H1 (cell line): Measurements from ENCODE around the gene FKBP10. TPM values are rescaled to one million over a fixed set of nuclear protein-coding genes. Genes with fewer than 3 reads are reported as not detected.

ENCODE experiments used
- GABPA ChIP-seq: IDR thresholded peaks from 2 replicates; pipeline ENCODE4 v1.6.1; 2011; ENCODE audit warnings: mild to moderate bottlenecking, low read length, moderate library complexity, borderline replicate concordance; ENCODE audit not compliant: insufficient read depth
- POLR2AphosphoS5 ChIP-seq: IDR thresholded peaks from 2 replicates; pipeline ENCODE4 v1.6.1; 2011; ENCODE audit warnings: low read depth, low read length
- polyA plus RNA-seq, 7 experiments: library from polyadenylated mRNA; depleted of rRNA in 3 of 7; stranded (reverse) in 5 of 7; unstranded in 2 of 7; fragments of >200 nt in 5 of 7; fragments of 200-250 nt in 2 of 7; gene quantifications; 1 replicate in 5 of 7; 2 replicates in 1 of 7; 4 replicates in 1 of 7; pipeline versions ENCODE4 v1.2.1 to v1.2.3, GENCODE V29; 2011 to 2013; ENCODE audit warnings: missing spikeins in 2 of 7, mixed read lengths in 2 of 7
- total RNA-seq: library from RNA; stranded (reverse); fragmentation: NEBNext Ultra II Directional; extraction: Animal tissue kit (Norgen Biotek cat#: 25700); gene quantifications from 2 replicates; pipeline ENCODE4 v1.2.1, GENCODE V29; 2021

Gene FKBP10
- total and polyA plus RNA-seq, 2 of the 8 experiments (the other 6 are each of a cell fraction or from before 2014, with no cell fraction given), result 173 to 283 TPM

DNA sequence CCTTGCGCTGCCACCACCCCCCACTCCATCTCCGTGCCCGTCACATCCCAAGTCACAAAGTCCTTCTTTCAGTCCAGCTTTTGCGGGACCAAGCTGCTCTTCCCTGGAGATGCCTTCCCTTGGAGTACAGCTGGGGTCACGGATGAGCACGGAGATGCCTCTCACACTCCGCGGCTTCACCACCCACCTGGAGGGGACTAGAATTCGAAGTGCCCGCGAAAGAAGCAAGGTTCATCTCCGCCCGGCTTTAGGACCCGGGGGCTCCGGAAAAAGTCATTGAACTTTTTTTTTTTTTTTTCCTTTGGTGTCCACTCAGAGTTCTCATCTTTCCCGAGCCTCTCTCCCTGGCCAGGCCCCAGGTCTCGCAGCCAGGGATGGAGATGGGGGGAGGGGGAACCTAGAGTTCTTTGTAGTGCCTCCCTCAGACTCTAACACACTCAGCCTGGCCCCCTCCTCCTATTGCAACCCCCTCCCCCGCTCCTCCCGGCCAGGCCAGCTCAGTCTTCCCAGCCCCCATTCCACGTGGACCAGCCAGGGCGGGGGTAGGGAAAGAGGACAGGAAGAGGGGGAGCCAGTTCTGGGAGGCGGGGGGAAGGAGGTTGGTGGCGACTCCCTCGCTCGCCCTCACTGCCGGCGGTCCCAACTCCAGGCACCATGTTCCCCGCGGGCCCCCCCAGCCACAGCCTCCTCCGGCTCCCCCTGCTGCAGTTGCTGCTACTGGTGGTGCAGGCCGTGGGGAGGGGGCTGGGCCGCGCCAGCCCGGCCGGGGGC lies at the start of gene FKBP10 (continued):
- no peak for TF ChIP-seq POLR2AphosphoS5
- TF ChIP-seq GABPA, result no peak
